ENCODE measurements around the gene LPIN1. TPM values are rescaled to one million over a fixed set of nuclear protein-coding genes. Genes with fewer than 3 reads are reported as not detected.
A peak's percentile ranks its signal among the peaks of the same experiment; 100 is the strongest.

Gene LPIN1
- total and polyA plus RNA-seq, 2 of the 13 experiments (the other 11 are each of a cell fraction or from before 2014, with no cell fraction given): 9.7 to 19.4 TPM

DNA sequence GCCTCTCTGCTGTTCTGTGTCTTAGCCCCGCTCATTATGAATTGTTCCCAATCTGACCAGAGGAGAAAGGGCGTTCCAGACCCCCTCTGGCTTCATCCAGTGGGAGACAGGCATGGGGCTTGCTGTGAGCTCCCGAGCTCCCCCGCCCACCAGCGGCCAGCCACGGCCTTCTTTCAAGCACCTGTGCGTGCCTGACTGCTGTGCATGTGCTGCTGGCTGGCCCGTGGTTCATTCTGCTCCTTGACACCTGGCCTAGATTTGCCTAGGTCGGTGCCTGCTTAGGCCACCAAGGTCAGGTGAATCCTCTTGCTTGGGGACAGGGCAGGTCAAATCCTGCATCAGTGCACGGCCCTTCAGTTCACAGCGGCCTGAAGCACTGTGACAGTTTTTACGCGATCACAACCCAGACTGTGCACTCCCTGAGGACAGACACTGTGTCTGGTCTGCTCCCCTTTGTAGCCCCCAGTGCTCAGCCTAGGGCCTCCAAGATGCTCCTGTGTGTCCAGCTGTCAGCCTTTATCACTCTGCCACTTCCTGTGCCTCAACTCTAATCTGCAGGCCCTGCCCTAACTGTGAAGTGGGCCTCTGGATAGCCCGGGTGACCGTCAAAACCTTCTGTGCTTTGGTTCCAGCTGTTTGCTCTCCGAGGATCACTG lies 3.6 kb upstream of the LPIN1 start (continued):
- TF ChIP-seq, protein P1, sequence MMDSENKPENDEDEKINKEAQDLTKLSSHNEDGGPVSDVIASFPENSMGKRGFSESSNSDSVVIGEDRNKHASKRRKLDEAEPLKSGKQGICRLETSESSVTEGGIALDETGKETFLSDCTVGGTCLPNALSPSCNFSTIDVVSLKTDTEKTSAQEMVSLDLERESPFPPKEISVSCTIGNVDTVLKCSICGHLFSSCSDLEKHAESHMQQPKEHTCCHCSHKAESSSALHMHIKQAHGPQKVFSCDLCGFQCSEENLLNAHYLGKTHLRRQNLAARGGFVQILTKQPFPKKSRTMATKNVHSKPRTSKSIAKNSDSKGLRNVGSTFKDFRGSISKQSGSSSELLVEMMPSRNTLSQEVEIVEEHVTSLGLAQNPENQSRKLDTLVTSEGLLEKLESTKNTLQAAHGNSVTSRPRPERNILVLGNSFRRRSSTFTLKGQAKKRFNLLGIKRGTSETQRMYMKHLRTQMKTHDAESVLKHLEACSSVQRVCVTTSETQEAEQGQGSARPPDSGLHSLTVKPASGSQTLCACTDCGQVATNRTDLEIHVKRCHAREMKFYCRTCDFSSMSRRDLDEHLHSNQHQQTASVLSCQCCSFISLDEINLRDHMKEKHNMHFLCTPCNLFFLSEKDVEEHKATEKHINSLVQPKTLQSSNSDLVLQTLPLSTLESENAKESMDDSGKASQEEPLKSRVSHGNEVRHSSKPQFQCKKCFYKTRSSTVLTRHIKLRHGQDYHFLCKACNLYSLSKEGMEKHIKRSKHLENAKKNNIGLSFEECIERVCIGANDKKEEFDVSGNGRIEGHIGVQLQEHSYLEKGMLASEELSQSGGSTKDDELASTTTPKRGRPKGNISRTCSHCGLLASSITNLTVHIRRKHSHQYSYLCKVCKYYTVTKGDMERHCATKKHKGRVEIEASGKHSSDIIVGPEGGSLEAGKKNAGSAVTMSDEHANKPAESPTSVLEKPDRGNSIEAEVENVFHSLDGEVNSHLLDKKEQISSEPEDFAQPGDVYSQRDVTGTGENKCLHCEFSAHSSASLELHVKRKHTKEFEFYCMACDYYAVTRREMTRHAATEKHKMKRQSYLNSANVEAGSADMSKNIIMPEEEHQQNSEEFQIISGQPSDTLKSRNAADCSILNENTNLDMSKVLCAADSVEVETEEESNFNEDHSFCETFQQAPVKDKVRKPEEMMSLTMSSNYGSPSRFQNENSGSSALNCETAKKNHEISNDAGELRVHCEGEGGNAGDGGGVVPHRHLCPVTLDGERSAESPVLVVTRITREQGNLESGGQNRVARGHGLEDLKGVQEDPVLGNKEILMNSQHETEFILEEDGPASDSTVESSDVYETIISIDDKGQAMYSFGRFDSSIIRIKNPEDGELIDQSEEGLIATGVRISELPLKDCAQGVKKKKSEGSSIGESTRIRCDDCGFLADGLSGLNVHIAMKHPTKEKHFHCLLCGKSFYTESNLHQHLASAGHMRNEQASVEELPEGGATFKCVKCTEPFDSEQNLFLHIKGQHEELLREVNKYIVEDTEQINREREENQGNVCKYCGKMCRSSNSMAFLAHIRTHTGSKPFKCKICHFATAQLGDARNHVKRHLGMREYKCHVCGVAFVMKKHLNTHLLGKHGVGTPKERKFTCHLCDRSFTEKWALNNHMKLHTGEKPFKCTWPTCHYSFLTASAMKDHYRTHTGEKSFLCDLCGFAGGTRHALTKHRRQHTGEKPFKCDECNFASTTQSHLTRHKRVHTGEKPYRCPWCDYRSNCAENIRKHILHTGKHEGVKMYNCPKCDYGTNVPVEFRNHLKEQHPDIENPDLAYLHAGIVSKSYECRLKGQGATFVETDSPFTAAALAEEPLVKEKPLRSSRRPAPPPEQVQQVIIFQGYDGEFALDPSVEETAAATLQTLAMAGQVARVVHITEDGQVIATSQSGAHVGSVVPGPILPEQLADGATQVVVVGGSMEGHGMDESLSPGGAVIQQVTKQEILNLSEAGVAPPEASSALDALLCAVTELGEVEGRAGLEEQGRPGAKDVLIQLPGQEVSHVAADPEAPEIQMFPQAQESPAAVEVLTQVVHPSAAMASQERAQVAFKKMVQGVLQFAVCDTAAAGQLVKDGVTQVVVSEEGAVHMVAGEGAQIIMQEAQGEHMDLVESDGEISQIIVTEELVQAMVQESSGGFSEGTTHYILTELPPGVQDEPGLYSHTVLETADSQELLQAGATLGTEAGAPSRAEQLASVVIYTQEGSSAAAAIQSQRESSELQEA (CRISPR knock-in tag; IDR thresholded peaks at IDR 0.05; ENCODE audit: not compliant biosample characterization): no peak
- TF ChIP-seq EZH2 (conservative IDR thresholded peaks at IDR 0.05; ENCODE audit: low read depth, low read length) (no peak), MEF2D (CRISPR knock-in tag; IDR thresholded peaks at IDR 0.05) (no peak), ZNF552 (CRISPR knock-in tag; IDR thresholded peaks at IDR 0.05; ENCODE audit: borderline replicate concordance) (0 out of 2 replicates have a peak, but pooled peaks have one; percentile 75), SRSF9 (IDR thresholded peaks at IDR 0.05; ENCODE audit: borderline replicate concordance, insufficient read depth, low read depth, low read length, poor library complexity, severe bottlenecking) (no peak), MIER2 (CRISPR knock-in tag; IDR thresholded peaks at IDR 0.05) (no peak), ZFP36 (IDR thresholded peaks at IDR 0.05; ENCODE audit: borderline replicate concordance, low read depth, low read length, partially characterized antibody) (no peak), SPEN (CRISPR knock-in tag; IDR thresholded peaks at IDR 0.05; ENCODE audit: low read depth) (no peak)
- TF ChIP-seq, protein P2, sequence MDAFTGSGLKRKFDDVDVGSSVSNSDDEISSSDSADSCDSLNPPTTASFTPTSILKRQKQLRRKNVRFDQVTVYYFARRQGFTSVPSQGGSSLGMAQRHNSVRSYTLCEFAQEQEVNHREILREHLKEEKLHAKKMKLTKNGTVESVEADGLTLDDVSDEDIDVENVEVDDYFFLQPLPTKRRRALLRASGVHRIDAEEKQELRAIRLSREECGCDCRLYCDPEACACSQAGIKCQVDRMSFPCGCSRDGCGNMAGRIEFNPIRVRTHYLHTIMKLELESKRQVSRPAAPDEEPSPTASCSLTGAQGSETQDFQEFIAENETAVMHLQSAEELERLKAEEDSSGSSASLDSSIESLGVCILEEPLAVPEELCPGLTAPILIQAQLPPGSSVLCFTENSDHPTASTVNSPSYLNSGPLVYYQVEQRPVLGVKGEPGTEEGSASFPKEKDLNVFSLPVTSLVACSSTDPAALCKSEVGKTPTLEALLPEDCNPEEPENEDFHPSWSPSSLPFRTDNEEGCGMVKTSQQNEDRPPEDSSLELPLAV (CRISPR knock-in tag; conservative IDR thresholded peaks at IDR 0.05; ENCODE audit: low read depth): no peak
- TF ChIP-seq, protein P3, sequence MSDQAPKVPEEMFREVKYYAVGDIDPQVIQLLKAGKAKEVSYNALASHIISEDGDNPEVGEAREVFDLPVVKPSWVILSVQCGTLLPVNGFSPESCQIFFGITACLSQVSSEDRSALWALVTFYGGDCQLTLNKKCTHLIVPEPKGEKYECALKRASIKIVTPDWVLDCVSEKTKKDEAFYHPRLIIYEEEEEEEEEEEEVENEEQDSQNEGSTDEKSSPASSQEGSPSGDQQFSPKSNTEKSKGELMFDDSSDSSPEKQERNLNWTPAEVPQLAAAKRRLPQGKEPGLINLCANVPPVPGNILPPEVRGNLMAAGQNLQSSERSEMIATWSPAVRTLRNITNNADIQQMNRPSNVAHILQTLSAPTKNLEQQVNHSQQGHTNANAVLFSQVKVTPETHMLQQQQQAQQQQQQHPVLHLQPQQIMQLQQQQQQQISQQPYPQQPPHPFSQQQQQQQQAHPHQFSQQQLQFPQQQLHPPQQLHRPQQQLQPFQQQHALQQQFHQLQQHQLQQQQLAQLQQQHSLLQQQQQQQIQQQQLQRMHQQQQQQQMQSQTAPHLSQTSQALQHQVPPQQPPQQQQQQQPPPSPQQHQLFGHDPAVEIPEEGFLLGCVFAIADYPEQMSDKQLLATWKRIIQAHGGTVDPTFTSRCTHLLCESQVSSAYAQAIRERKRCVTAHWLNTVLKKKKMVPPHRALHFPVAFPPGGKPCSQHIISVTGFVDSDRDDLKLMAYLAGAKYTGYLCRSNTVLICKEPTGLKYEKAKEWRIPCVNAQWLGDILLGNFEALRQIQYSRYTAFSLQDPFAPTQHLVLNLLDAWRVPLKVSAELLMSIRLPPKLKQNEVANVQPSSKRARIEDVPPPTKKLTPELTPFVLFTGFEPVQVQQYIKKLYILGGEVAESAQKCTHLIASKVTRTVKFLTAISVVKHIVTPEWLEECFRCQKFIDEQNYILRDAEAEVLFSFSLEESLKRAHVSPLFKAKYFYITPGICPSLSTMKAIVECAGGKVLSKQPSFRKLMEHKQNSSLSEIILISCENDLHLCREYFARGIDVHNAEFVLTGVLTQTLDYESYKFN (CRISPR knock-in tag; conservative IDR thresholded peaks at IDR 0.05): no peak; the same call in 1 of the 2 replicates
- TF ChIP-seq, protein P4, sequence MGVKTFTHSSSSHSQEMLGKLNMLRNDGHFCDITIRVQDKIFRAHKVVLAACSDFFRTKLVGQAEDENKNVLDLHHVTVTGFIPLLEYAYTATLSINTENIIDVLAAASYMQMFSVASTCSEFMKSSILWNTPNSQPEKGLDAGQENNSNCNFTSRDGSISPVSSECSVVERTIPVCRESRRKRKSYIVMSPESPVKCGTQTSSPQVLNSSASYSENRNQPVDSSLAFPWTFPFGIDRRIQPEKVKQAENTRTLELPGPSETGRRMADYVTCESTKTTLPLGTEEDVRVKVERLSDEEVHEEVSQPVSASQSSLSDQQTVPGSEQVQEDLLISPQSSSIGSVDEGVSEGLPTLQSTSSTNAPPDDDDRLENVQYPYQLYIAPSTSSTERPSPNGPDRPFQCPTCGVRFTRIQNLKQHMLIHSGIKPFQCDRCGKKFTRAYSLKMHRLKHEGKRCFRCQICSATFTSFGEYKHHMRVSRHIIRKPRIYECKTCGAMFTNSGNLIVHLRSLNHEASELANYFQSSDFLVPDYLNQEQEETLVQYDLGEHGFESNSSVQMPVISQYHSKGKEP (CRISPR knock-in tag; IDR thresholded peaks at IDR 0.05): no peak
- TF ChIP-seq, protein P5, sequence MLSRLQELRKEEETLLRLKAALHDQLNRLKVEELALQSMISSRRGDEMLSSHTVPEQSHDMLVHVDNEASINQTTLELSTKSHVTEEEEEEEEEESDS (CRISPR knock-in tag; IDR thresholded peaks at IDR 0.05; ENCODE audit: borderline replicate concordance): no peak
